HG03103 (cell line): ENCODE data around the gene PVALB.

ENCODE experiments used
- ATAC-seq: cut with Tn5 transposase; IDR thresholded peaks from one replicate; pipeline ENCODE4 v1.9.1; 2021; ENCODE audit warnings: low read depth; ENCODE audit not compliant: unreplicated experiment

Gene PVALB

GRCh38 chr22:36816636-36817524, at the start of gene PVALB:
Gene PVALB, minus strand, starts transcription at chr22:36817035. Its CDS starts 30 bp downstream, at chr22:36817005.
- ATAC-seq, result no peak

- no peak for ATAC-seq
Observed at GRCh38 chr22:36865346-36865745, 48.5 kb upstream of the PVALB start.

- ATAC-seq, result no peak
Observed at GRCh38 chr22:36864454-36865215, 47.8 kb upstream of the PVALB start.

GRCh38 chr22:36863979-36864378, 47.1 kb upstream of the PVALB start:
- ATAC-seq, result no peak

- ATAC-seq, result no peak
Observed at GRCh38 chr22:36863281-36863680, 46.4 kb upstream of the PVALB start.

- no peak for ATAC-seq
Observed at GRCh38 chr22:36862251-36863242, 45.7 kb upstream of the PVALB start.

- ATAC-seq, result peak; percentile 62
Observed at GRCh38 chr22:36860821-36861659, 44.2 kb upstream of the PVALB start, which contains the start of gene NCF4. Gene NCF4, plus strand, starts transcription at chr22:36861006. Its CDS starts 166 bp downstream, at chr22:36861172.

GRCh38 chr22:36860438-36860820, 43.6 kb upstream of the PVALB start:
- no peak for ATAC-seq

- ATAC-seq, result no peak
Observed at GRCh38 chr22:36860017-36860416, 43.2 kb upstream of the PVALB start.

- no peak for ATAC-seq
Observed at GRCh38 chr22:36858966-36859365, 42.1 kb upstream of the PVALB start.

GRCh38 chr22:36858156-36858555, 41.3 kb upstream of the PVALB start:
- ATAC-seq, result no peak

- ATAC-seq, result no peak
Observed at GRCh38 chr22:36856792-36857135, 39.9 kb upstream of the PVALB start.

- no peak for ATAC-seq
Observed at GRCh38 chr22:36856121-36856791, 39.4 kb upstream of the PVALB start.

GRCh38 chr22:36855478-36855877, 38.6 kb upstream of the PVALB start:
- ATAC-seq, result no peak

- ATAC-seq, result no peak
Observed at GRCh38 chr22:36853407-36854099, 36.7 kb upstream of the PVALB start.

- ATAC-seq, result no peak
Observed at GRCh38 chr22:36852056-36852973, 35.5 kb upstream of the PVALB start.

- ATAC-seq, result no peak
Observed at GRCh38 chr22:36850682-36851081, 33.8 kb upstream of the PVALB start.
